Fibroblast of pulmonary artery (primary cell): ENCODE results near the gene PRKG1.

Experiments
- DNase-seq: peaks from one replicate; pipeline ENCODE4 v3.0.0-alpha.2; 2010; ENCODE audit warnings: low read depth
- H3K4me3 ChIP-seq: replicated peaks from 2 replicates; pipeline ENCODE4 v1.5.1; 2011; ENCODE audit warnings: low read depth, mild to moderate bottlenecking, control low read depth, low read length, moderate library complexity
- CTCF ChIP-seq: IDR thresholded peaks from 2 replicates; pipeline ENCODE4 v1.5.1; 2011; ENCODE audit warnings: mild to moderate bottlenecking, control low read depth, low read length, inconsistent platforms; ENCODE audit errors: missing control alignments

PRKG1 gene

GRCh38 chr10:52019656-52020055 is 945.4 kb downstream of the PRKG1 start:
- DNase-seq, result no peak
- no peak overlapping the region for H3K4me3 ChIP-seq
- no peak for TF ChIP-seq CTCF

- no peak overlapping the region for H3K4me3 ChIP-seq
- no peak for TF ChIP-seq CTCF
Measured at GRCh38 chr10:52020173-52020572, 945.9 kb downstream of the PRKG1 start.

GRCh38 chr10:52020702-52021101 is 946.4 kb downstream of the PRKG1 start:
- no peak for TF ChIP-seq CTCF
- H3K4me3 ChIP-seq, result no peak overlapping the region
- no peak for DNase-seq

More at GRCh38 chr10:52020173-52020572, 945.9 kb downstream of the PRKG1 start:
- DNase-seq, result no peak

GRCh38 chr10:52027055-52027705 is 952.9 kb downstream of the PRKG1 start:
- DNase-seq, result peak; percentile 38
- TF ChIP-seq CTCF, result no peak
- no peak overlapping the region for H3K4me3 ChIP-seq

- no peak overlapping the region for H3K4me3 ChIP-seq
- DNase-seq, result no peak
- no peak for TF ChIP-seq CTCF
Measured at GRCh38 chr10:52028523-52028858, 954.2 kb downstream of the PRKG1 start.

GRCh38 chr10:52029628-52030027 is 955.3 kb downstream of the PRKG1 start:
- no peak for TF ChIP-seq CTCF
- no peak overlapping the region for H3K4me3 ChIP-seq
- DNase-seq, result no peak
